Activated CD4-positive, CD25-positive, alpha-beta regulatory T cell treated with anti-CD3 and anti-CD28 coated beads, Interleukin-2, amount 50 U/mL, for 16 hours (primary cell): Measurements from ENCODE around the gene UGT8.

Experiments used
- DNase-seq: peaks from one replicate; pipeline ENCODE4 v3.0.0-alpha.2; 2020; ENCODE audit warnings: low read depth, low spot score

UGT8 gene

GRCh38 chr4:114688059-114688458 is 89.5 kb downstream of the UGT8 start:
- no peak for DNase-seq

GRCh38 chr4:114690571-114690970 is 92.0 kb downstream of the UGT8 start:
- no peak for DNase-seq

DNA sequence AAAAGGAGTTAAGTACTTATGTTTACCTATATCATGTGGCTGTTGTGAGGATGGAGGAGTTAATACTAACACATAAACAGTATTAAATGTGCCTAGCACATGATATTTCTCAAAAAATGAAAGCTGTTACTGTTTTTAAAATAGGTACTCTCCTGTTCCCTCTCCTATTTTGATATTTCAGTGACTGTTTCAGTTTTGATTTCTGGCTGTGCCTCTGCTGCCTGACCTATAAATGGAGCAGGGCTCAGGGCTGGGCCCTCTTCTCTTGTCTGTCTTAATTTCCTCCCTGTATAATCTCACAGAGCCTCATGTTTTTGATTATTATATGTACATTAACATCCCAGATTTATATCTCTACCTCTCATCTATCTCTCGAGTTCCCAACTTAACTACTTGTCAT is 93.3 kb downstream of the UGT8 start:
- no peak for DNase-seq

DNA sequence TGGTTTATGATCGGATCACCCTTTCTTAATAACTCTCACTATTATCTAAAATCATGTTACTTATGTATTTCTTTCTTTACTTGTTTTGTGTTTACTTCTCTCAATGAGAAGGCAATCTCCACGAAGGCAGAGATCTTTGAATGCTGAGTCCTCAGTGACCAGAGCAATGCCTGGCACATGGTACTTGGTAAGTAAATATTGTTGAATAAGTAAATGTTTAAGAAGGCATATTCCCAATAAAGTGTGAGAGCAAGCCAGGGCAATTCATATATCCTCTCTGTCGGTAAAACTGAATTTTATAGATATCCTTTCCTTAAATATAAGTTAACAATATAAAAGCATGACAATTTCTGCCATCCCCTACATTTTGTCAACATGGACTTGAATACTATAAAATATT is 94.4 kb downstream of the UGT8 start:
- DNase-seq = no peak

DNA sequence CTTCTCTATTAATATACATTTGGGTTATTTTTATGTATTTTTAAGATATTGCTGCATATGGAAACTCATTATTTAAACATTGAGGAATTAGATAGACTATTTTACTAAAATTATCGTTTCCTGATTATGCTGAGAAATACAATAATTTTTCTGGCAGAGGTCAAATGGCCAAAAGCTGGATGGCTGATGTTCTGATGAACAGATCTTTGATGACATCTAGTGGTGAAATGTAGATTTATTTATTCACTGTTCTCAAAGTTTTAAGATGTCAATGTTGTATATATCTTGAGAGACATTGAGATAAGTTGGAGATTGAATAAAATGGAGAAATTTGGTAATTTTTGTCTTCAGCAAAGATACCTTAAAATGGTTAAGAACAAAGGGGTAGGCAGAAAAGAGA is 96.2 kb downstream of the UGT8 start:
- no peak for DNase-seq

DNA sequence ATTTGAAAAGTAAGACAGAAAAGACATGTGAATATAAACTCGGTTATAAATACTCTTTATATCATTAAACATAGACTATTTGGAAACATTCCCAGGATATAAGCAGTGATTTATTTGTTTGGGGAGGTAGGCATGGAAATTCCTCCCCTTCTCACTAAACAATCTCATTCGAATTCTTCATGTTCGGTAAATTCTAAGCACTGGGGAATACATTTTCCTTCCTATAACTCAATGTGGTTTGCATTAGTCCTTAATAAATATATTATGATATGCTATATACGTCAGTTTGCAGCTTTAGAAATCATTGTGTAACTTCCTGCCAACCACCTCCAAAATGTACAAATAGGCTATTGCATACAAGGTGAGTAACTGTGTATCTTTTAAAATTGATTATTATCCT is 99.6 kb downstream of the UGT8 start:
- no peak for DNase-seq

GRCh38 chr4:114701491-114701890 is 102.9 kb downstream of the UGT8 start:
- DNase-seq = no peak

GRCh38 chr4:114717432-114717831 is 118.8 kb downstream of the UGT8 start:
- no peak for DNase-seq

DNA sequence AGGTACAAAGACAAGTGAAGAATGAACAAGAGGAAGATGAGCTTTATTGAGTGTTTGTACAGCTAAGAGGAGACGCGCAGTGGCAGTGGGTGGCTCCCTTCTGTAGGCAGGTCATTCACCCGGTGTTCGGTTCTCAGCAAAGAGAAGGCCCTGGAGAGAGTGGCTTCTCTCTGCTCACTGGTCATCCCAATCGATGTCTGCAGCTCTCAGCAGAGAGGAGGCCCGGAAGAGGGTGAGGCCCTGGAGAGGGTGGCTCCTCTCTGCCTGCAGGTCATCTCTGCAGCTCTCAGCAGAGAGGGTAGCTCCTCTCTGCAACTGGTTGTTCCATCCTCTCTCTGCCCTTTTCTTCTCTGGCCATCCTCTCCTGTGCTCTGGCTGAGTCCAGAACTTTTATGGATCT is 126.5 kb downstream of the UGT8 start:
- no peak for DNase-seq

DNA sequence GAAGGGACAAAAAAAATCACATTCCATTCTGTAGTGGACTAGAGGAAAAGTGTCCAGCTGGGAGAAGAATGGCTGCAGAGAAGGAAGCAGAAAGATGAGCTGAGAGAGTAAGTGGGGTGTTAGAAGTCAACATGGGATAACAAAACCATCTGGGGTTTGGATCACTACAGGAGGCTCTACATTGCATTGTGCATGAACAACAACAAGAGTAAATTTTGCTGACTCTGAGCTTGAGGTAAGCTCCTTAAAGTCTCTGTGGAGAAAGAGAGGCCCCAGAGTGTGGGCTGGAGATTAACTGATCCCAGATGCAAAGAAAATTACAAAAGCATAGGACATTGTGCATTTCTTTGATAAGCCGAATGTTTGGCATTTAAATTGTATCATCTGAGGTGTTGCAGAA is 128.9 kb downstream of the UGT8 start:
- no peak for DNase-seq
